ENCODE measurements around the gene PCP2.

DNA sequence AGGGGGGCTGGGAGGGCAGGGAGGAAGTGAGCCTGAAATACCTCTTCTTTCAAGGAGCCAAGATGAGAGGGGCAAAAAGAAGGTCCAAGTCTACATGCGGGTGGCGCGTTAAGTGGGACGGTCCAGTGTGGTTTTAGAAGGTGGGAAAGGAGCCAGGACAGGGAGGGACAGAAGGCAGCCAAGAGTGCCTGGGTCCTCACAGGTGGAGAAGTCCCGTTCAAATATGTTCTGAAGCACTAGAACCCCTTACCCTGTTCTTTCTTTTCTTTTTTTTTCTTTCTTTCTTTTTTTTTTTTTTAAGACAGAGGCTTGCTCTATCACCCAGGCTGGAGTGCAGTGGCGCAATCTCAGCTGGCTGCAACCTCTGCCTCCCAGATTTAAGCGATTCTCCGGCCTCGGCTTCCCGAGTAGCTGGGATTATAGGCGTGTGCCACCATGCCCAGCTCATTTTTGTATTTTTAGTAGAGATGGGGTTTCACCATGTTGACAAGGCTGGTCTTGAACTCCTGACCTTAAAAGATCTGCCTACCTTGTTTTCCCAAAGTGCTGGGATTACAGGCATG lies 30.5 kb downstream of the PCP2 start:
- TF ChIP-seq ZBTB3 (CRISPR knock-in tag; IDR thresholded peaks at IDR 0.05; ENCODE audit: borderline replicate concordance, low read depth) (no peak), DPF2 (CRISPR knock-in tag; IDR thresholded peaks at IDR 0.05; ENCODE audit: borderline replicate concordance, low read depth) (no peak), ELF1 (CRISPR knock-in tag; IDR thresholded peaks at IDR 0.05) (no peak), CTCF (CRISPR knock-in tag; IDR thresholded peaks at IDR 0.05) (no peak), HCFC1 (IDR thresholded peaks at IDR 0.05; ENCODE audit: low read depth, low read length) (no peak), FOXP4 (CRISPR knock-in tag; IDR thresholded peaks at IDR 0.05) (no peak)
